Endothelial cell (in vitro differentiated cells): ENCODE measurements around the gene AGFG1. TPM values are rescaled to one million over a fixed set of nuclear protein-coding genes. Genes with fewer than 3 reads are reported as not detected.

Source experiments
- DNase-seq: peaks from one replicate; pipeline ENCODE4 v3.0.0; 2021; ENCODE audit warnings: low spot score
- H3K27ac Mint-ChIP-seq: one replicate; pipeline ENCODE4 v1.8.0; 2021; ENCODE audit warnings: mixed read lengths, inconsistent platforms; ENCODE audit not compliant: unreplicated experiment
- H3K27me3 Mint-ChIP-seq: one replicate; pipeline ENCODE4 v1.8.0; 2021; ENCODE audit warnings: mild to moderate bottlenecking, moderate library complexity, mixed read lengths, inconsistent platforms; ENCODE audit not compliant: unreplicated experiment
- H3K36me3 Mint-ChIP-seq: one replicate; pipeline ENCODE4 v1.8.0; 2021; ENCODE audit warnings: mild to moderate bottlenecking, low read depth, mixed read lengths, inconsistent platforms; ENCODE audit not compliant: unreplicated experiment
- H3K4me1 Mint-ChIP-seq: one replicate; pipeline ENCODE4 v1.8.0; 2021; ENCODE audit warnings: mild to moderate bottlenecking, mixed read lengths, inconsistent platforms; ENCODE audit not compliant: unreplicated experiment
- H3K4me3 Mint-ChIP-seq: one replicate; pipeline ENCODE4 v1.8.0; 2021; ENCODE audit warnings: mild to moderate bottlenecking, mixed read lengths, inconsistent platforms; ENCODE audit not compliant: unreplicated experiment
- H3K9me3 Mint-ChIP-seq: one replicate; pipeline ENCODE4 v1.8.0; 2021; ENCODE audit warnings: mixed read lengths, inconsistent platforms; ENCODE audit not compliant: unreplicated experiment
- CTCF ChIP-seq: fragments of 200-600 bp; sonication (generic); IDR thresholded peaks from one replicate; pipeline ENCODE4 v1.5.0; 2021; ENCODE audit warnings: antibody characterized with exemption; ENCODE audit not compliant: unreplicated experiment
- total RNA-seq: library from RNA; stranded (reverse); fragmentation: NEBNext Ultra II Directional; extraction: Animal tissue kit (Norgen Biotek cat#: 25700); gene quantifications from one replicate; pipeline ENCODE4 v1.2.1, GENCODE V29; 2021; ENCODE audit not compliant: unreplicated experiment

Gene AGFG1
- total RNA-seq, 1 donor from 2014 or later, result 70.9 TPM

- H3K36me3 Mint-ChIP-seq, result no peaks in the 10 kb centered on the region
- TF ChIP-seq CTCF, result no peak
- H3K27ac Mint-ChIP-seq, result peak overlapping the region; percentile 91
- peaks cover 60% of the 10 kb centered on the region for H3K4me1 Mint-ChIP-seq
- no peaks in the 10 kb centered on the region for H3K9me3 Mint-ChIP-seq
- no peak overlapping the region for H3K4me3 Mint-ChIP-seq
- no peak for DNase-seq
- H3K27me3 Mint-ChIP-seq, result peaks cover 2% of the 10 kb centered on the region
These were observed 38.1 kb downstream of the AGFG1 start for GRCh38 chr2:227509824-227510619.

GRCh38 chr2:227510620-227510958 lies 38.6 kb downstream of the AGFG1 start:
- no peak overlapping the region for H3K4me3 Mint-ChIP-seq
- peaks cover 2% of the 10 kb centered on the region for H3K27me3 Mint-ChIP-seq
- DNase-seq, result no peak
- peak overlapping the region; percentile 91 for H3K27ac Mint-ChIP-seq
- no peak for TF ChIP-seq CTCF
- H3K4me1 Mint-ChIP-seq, result peaks cover 65% of the 10 kb centered on the region
- no peaks in the 10 kb centered on the region for H3K36me3 Mint-ChIP-seq
- H3K9me3 Mint-ChIP-seq, result no peaks in the 10 kb centered on the region

- Mint-ChIP-seq H3K9me3 (no peaks in the 10 kb centered on the region), H3K36me3 (no peaks in the 10 kb centered on the region), H3K4me3 (no peak overlapping the region), H3K4me1 (peaks cover 68% of the 10 kb centered on the region), H3K27ac (peak overlapping the region; percentile 91), H3K27me3 (peaks cover 2% of the 10 kb centered on the region)
- DNase-seq, result no peak
- TF ChIP-seq CTCF, result no peak
These were observed 39.4 kb downstream of the AGFG1 start for GRCh38 chr2:227511239-227511930.

GRCh38 chr2:227511955-227512354 lies 40.0 kb downstream of the AGFG1 start:
- Mint-ChIP-seq H3K9me3 (no peaks in the 10 kb centered on the region), H3K4me3 (no peak overlapping the region), H3K27ac (peak overlapping the region; percentile 91), H3K36me3 (no peaks in the 10 kb centered on the region), H3K4me1 (peaks cover 65% of the 10 kb centered on the region), H3K27me3 (no peaks in the 10 kb centered on the region)
- no peak for TF ChIP-seq CTCF
- DNase-seq, result no peak

GRCh38 chr2:227513113-227513512 lies 41.2 kb downstream of the AGFG1 start:
- H3K9me3 Mint-ChIP-seq, result no peaks in the 10 kb centered on the region
- H3K4me3 Mint-ChIP-seq, result no peak overlapping the region
- no peak for DNase-seq
- H3K4me1 Mint-ChIP-seq, result peaks cover 60% of the 10 kb centered on the region
- no peak for TF ChIP-seq CTCF
- no peaks in the 10 kb centered on the region for H3K36me3 Mint-ChIP-seq
- H3K27ac Mint-ChIP-seq, result peak overlapping the region; percentile 83
- no peaks in the 10 kb centered on the region for H3K27me3 Mint-ChIP-seq
